IPS-18c (cell line): Measurements from ENCODE around the gene PPP2R5A.
"Not testable (repeated sequence)": the region's sequence is repeated elsewhere in the genome, so short reads cannot be mapped to it uniquely, and the experiment has no call there.

Experiments
- H3K4me3 ChIP-seq: 2 replicates; pipeline ENCODE4 v1.7.0; 2013; ENCODE audit warnings: low read depth, mild to moderate bottlenecking, low read length, moderate library complexity; ENCODE audit not compliant: insufficient read depth
- H3K9me3 ChIP-seq: one replicate; pipeline ENCODE4 v1.6.1; 2013; ENCODE audit warnings: mild to moderate bottlenecking, low read length, moderate library complexity; ENCODE audit not compliant: control insufficient read depth, insufficient read depth

The PPP2R5A gene

GRCh38 chr1:212315907-212316306 is 30.7 kb downstream of the PPP2R5A start:
- H3K9me3 ChIP-seq, result no peaks in the 10 kb centered on the region

DNA sequence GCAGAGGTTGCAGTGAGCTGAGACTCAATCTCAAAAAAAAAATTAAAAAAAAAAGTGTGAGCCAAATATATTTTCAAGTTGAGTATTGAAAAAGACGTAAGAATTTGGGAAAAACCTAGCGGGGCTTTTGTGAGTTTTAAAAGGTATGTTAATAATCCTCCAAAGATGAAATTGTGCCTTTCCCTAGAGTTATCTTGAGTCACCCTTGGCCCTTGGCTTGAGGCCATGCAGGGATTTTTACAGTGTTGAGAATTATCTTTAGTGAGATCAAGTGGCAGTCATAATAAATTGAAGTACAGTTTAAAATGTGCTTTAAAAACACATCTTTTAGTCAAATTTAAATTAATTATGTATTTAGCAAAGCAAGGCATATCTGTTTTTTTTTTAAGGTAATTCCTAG is 32.7 kb downstream of the PPP2R5A start:
- no peaks in the 10 kb centered on the region for H3K9me3 ChIP-seq

More at GRCh38 chr1:212315907-212316306, 30.7 kb downstream of the PPP2R5A start:
- H3K4me3 ChIP-seq, result no peak overlapping the region

DNA sequence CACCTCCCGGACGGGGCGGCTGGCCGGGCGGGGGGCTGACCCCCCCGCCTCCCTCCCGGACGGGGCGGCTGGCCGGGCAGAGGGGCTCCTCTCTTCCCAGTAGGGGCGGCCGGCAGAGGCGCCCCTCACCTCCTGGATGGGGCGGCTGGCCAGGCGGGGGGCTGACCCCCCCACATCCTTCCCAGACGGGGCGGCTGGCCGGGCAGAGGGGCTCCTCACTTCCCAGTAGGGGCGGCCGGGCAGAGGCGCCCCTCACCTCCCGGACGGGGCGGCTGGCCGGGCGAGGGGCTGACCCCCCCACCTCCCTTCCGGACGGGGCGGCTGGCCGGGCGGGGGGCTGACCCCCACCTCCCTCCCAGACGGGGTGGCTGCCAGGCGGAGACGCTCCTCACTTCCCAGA is 35.8 kb downstream of the PPP2R5A start:
- not testable (repeated sequence) for H3K4me3 ChIP-seq, H3K9me3 ChIP-seq

More for the DNA sequence above, 32.7 kb downstream of the PPP2R5A start:
- H3K4me3 ChIP-seq, result no peak overlapping the region

GRCh38 chr1:212323066-212323465 is 37.9 kb downstream of the PPP2R5A start:
- Histone ChIP-seq H3K4me3 (no peak overlapping the region), H3K9me3 (no peaks in the 10 kb centered on the region)

DNA sequence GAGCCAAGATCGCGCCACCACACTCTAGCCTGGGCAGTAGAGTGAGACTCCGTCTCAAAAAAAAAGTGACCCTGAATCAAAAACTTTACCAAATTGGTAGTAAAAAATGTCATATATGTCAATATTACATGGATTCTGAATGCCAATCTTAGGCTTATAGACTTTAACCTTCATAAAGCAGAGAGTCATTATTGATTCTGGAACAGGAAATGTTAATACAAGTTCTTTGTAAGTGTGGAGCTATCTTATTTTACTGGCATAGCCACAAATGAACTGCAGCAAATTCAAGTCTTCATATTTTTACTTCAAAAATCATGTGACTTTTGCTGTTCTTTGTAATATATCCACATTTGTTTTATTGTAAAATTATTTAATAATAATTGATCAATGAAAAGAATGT is 41.3 kb downstream of the PPP2R5A start:
- no peak overlapping the region for H3K4me3 ChIP-seq
- H3K9me3 ChIP-seq, result no peaks in the 10 kb centered on the region

GRCh38 chr1:212328248-212328647 is 43.0 kb downstream of the PPP2R5A start:
- Histone ChIP-seq H3K9me3 (no peaks in the 10 kb centered on the region), H3K4me3 (no peak overlapping the region)

- H3K4me3 ChIP-seq, result no peak overlapping the region
- no peaks in the 10 kb centered on the region for H3K9me3 ChIP-seq
These were observed 43.9 kb downstream of the PPP2R5A start for GRCh38 chr1:212329105-212329504.

- H3K4me3 ChIP-seq, result no peak overlapping the region
- peaks cover 2% of the 10 kb centered on the region for H3K9me3 ChIP-seq
These were observed 55.9 kb downstream of the PPP2R5A start for GRCh38 chr1:212341090-212341489.

GRCh38 chr1:212344905-212345304 is 59.7 kb downstream of the PPP2R5A start:
- Histone ChIP-seq H3K4me3 (no peak overlapping the region), H3K9me3 (peaks cover 2% of the 10 kb centered on the region)

GRCh38 chr1:212346601-212347000 is 61.4 kb downstream of the PPP2R5A start:
- Histone ChIP-seq H3K9me3 (peaks cover 2% of the 10 kb centered on the region), H3K4me3 (no peak overlapping the region)

DNA sequence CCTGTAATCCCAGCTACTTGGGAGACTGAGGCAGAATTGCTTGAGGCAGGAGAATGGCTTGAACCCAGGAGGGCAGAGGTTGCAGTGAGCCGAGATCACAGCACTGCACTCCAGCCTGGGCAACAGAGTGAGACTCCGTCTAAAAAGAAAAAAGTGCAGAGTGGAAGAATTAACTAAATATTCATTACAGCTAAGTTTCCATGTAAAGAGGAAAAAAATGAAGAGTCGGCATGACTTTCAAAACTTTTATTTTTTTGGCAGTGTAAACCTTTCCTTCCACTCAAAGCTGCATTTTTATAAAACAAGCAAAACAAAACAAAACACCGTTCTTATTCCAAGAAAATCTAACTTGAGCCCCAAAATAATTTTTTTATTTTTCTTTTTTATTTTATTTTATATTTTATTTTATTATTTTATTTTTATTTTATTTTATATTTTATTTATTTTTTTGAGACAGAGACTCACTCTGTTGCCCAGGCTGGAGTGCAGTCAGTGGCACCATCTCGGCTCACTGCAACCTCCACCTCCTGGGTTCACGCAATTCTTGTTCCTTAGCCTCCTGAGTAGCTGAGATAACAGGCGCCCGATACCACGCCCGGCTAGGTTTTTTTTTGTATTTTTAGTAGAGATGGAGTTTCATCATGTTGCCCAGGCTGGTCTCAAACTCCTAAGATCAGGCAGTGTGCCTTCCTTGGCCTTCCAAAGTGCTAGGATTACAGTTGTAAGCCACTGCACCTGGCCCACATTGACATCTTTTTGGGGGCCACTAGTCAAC is 66.6 kb downstream of the PPP2R5A start:
- no peaks in the 10 kb centered on the region for H3K9me3 ChIP-seq
- no peak overlapping the region for H3K4me3 ChIP-seq

- Histone ChIP-seq H3K9me3 (no peaks in the 10 kb centered on the region), H3K4me3 (no peak overlapping the region)
These were observed 68.0 kb downstream of the PPP2R5A start for GRCh38 chr1:212353181-212353580.

DNA sequence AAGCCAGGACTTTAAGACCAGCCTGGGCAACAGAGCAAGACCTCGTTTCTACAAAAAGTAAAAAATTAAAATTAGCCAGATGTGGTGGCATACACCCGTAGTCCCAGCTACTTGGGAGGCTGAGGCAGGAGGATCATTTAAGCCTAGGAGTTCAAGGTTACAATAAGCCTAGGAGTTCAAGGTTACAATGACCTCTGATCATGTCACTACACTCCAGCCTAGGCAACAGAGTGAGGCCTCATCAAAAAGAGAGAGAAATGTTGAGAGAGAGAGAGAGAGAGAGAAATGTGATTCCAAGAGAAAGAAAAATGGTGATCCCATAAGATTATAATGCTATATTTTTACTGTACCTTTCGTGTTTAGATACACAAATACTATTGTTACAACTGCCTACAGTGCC is 69.3 kb downstream of the PPP2R5A start:
- H3K4me3 ChIP-seq, result no peak overlapping the region
- no peaks in the 10 kb centered on the region for H3K9me3 ChIP-seq

DNA sequence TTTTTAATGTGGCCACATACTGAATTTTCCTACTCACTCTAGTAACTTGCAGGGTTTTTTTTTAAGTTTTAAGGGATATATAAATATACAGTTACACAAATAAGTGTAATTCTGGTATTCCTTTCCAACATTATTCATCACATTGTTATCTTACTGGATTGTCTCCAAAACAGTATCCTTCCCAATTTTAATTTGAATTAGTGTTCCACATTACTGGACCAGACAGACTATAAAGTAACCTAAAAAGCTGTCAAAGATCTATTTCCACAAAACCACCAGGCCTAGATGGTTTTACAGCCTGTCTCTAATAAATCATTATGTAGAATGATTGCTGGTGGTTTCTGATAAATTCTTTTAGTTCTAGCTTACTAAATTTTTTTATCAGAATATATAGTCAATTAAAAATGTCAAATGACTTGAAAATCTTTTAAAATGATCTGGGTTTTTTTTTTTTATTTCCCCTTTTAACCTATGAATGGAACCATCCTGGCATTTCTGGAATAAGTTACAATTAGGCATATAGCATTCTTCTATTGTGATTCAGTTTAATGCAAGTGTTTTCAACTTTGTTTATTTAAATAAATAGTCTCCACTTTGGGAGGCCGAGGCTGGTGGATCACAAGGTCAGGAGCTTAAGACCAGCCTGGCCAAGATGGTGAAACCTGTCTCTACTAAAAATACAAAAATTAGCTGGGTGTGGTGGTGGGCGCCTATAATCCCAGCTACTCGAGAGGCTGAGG is 70.2 kb downstream of the PPP2R5A start:
- Histone ChIP-seq H3K9me3 (no peaks in the 10 kb centered on the region), H3K4me3 (no peak overlapping the region)

DNA sequence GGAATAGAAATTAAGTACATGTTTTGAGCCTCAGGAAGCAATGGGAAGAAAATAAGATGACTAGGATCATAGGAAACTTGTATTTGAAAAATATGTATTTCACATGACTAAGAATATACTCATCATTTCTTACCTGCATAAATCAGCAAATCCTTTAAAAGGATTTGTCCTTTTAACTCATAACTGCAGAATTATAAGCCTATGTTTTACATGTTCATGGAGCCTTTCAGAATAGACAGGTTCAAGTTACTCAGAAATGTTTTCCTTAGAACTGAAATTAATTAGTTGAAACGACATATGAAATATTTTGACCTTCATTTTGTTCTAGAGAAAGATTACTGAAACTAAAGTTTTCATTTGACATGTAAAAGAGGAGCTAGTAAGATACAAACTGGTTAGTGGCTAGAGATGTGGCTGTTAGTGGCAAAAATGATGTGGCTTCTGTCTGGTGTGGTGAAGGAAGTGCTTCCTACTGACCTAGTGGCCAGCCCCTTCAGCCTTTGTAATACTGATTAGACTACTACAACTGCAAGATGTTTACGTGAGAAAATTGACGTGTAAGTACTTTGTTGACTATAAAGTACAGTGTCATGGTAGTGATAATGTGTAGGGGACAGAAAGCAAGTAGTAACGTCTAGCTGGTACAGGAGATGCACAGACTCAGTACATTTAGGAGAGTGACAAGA is 74.7 kb downstream of the PPP2R5A start:
- H3K4me3 ChIP-seq, result no peak overlapping the region
- no peaks in the 10 kb centered on the region for H3K9me3 ChIP-seq

- no peak overlapping the region for H3K4me3 ChIP-seq
- H3K9me3 ChIP-seq, result peaks cover 2% of the 10 kb centered on the region
These were observed 79.8 kb downstream of the PPP2R5A start for GRCh38 chr1:212364985-212365384.

- Histone ChIP-seq H3K9me3 (peaks cover 2% of the 10 kb centered on the region), H3K4me3 (no peak overlapping the region)
These were observed 81.7 kb downstream of the PPP2R5A start for GRCh38 chr1:212366901-212367300.
